NK-92 treated with Interleukin-12 subunit alpha and Interleukin-12 subunit beta, amount 100 ng/mL, for 24 hours (cell line): ENCODE measurements around the gene SNRPD2.

ENCODE experiments used
- DNase-seq: peaks from one replicate; lab custom pipeline; 2025; lab: John Stamatoyannopoulos, UW

The SNRPD2 gene

DNA sequence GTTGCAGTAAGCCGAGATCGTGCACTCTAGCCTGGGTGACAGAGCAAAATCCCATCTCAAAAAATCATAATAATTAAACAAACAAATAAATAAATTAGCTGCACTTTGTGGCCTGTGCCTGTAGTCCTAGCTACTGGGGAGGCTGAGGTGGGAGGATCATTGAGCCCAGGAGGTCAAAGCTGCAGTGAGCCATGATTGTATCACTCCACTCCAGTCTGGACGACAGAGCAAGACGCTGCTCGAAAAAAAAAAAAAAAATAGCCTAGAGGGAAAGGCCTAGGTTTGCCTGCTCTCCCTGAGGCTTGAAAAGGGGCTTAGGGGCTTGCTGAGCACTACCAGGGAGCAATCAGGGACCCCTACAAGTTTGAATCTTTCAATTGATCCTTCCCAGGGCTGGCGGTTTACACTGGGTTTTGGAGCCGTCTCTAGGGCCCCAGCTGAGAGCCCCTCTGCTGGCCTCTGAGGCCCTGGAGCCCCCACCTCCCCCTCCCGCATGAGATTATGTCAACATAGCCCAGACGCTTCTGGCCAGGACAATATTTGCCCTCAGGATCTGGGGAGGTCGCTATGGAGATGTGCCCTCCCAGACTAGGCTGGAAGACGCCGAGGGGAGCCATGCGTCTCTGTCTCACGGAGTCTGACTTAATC lies 34.1 kb downstream of the SNRPD2 start:
- DNase-seq, result no peak

DNA sequence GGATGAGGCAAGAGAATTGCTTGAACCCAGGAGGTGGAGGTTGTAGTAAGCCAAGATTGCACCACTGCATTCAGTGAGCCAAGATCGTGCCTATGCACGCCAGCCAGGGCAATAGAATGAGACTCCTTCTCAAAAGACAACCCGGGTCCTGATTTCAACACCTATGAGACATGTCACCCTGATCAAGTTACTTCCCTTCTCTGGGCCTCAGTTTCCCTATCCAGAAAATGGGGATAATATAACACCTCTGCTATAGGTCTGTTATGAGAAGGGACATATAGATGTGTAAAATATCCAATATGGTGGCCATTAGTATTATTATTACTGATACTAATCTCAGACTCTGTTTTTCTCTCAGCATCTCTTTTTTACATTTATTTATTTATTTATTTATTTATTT lies 36.7 kb downstream of the SNRPD2 start:
- no peak for DNase-seq

DNA sequence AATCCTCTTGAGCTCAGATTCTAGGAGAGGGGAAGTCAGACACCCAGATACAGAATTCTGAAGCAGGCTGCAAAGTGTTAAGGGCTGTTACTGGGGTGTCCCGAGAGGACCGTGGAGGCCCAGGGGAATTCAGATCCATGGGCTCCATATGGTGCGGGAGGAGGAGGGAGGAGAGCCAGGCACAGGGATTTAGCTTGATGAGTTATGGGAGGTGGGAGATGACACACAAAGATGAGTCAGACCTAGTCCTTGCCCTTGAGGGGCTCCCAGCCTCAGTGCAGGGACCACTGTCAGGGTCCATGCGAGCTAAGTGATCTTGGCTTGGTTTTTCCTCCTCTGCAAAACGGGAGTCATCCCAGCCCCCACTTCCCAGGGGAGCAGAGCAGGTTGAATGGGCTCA lies 38.1 kb downstream of the SNRPD2 start:
- DNase-seq, result no peak

DNA sequence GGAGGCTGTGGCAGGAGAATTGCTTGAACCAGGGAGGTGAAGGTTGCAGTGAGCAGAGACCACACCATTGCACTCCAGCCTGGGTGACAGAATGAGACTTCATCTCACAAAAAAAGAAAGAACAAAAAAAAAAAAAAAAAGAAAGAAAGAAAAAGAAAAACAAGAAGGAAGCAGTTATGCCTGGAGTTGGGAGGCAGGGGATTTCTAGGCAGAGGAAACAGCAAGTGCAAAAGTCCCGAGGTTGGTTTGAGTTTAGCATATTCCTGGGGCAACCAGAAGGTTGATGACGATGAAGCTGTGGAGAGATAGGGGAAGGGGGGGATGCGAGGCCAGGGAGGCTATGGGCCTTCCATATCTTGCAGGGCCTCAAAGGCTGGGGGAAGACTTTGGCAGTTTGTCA lies 41.0 kb downstream of the SNRPD2 start:
- no peak for DNase-seq

DNA sequence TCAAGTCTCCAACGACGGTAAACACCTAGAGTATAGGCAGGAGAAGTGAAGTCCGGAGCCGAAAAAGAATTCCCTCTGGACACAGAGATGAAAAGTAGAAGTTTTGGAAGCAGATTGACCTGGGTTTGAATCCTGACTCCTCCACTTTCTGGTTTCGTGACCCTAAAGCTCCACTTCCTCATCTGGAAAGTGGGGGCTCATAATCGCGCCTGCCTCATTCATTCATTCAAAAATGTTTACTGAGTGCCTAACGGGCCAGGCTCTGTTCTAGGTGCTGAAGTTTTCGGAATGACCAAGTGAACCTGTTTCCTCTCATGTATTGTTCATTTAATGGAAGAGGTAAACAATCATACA lies 45.4 kb downstream of the SNRPD2 start:
- DNase-seq, result no peak

DNA sequence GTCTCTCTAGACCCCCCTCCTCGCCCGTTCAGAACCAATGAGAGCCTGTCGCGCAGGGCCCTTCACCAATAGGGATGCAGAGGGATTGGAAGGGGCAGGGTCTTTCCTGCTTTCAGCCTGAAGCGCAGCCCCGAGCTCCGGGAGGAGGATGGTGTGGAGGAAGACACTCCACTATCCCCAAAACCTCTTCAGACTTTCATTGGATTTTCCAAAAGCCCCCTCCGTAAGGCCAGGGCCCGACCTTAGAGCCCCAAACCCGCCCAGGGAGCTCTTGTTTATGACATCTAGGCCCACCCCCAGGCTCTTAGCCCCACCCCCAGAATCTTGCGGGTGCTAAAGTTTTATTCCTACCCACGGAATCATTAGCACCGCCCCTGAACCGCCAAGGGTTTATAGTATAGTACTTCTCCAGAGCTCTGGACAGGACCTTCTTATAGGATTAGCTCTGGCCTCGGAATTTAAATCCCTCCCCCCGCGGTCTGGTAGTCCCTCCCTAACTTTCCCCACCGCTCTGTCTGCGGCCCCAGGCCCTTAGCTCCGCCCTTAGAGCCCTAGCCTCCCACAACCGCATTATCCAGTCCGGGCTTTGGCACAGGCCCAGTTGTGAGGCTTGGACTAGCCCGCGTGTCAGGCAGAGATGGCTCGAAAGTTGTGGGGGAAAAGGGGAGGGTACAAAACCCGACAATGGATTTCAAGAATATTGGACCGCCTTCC lies 46.0 kb downstream of the SNRPD2 start:
- DNase-seq, result peak; percentile 37

DNA sequence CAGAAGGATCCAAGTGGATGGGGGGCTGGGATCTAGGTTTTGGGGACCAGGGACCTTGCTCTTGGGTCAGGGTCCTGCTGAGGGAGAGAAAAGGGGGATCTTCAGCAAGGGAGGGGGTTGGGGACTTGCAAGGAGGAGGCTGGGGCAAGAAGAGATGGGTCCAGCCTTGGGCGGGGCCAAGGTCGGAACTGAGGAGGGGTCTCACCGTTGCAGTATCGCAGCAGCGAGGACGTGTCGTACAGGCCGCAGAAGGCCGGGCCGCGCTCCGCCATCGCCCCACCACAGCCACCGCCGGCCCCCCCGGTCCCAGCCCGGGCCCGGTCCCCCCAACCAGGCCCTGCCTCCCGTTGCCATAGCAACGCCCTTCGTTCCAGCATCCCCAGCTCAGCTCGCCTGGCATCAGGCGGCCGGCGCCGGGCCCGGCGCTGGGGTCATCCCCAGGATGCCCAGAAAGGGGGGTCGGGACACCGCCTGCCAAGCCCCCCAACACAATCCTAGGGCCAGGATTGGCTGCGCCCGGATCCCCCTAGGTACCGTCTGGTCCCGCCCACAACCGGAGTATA lies 46.6 kb downstream of the SNRPD2 start:
- no peak for DNase-seq

DNA sequence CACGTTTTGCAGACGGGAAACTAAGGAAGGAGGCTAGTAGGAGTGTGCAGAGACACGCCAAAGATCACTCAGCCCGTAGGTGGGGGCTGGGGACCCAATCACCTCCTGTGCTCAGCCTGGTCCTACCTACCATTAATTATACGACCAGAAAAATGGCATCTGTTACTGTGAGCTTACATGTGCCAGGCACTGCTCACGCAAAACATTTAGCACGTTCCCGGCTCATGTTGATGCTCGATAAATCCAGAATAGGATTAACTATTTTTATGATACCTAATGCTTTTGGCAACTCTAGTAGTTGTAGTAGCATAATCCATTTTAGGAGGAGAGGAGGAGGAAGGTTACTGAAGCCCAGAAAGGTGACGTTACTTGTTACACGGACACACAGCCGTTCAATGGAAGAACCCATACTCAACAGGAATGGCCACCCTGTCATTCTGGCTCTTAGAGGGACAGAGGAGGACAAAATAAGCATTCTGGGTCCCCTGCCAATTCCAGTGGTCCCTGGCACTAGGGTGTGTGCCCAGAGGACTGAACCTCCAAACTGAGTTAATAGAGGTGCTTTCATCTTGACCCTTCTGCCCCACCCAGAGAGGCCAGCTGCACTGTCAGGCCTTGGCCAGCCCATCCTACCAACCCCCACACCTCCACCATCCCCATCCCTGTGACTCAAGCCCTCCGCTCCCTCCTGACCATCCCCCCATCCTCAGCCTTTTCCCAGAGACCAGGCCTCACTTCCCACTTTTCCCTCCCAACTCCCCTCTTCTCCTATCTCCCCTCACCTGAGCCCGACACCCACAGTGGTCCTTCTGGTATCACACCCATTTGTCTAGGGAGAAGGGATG lies 47.6 kb downstream of the SNRPD2 start:
- no peak for DNase-seq

DNA sequence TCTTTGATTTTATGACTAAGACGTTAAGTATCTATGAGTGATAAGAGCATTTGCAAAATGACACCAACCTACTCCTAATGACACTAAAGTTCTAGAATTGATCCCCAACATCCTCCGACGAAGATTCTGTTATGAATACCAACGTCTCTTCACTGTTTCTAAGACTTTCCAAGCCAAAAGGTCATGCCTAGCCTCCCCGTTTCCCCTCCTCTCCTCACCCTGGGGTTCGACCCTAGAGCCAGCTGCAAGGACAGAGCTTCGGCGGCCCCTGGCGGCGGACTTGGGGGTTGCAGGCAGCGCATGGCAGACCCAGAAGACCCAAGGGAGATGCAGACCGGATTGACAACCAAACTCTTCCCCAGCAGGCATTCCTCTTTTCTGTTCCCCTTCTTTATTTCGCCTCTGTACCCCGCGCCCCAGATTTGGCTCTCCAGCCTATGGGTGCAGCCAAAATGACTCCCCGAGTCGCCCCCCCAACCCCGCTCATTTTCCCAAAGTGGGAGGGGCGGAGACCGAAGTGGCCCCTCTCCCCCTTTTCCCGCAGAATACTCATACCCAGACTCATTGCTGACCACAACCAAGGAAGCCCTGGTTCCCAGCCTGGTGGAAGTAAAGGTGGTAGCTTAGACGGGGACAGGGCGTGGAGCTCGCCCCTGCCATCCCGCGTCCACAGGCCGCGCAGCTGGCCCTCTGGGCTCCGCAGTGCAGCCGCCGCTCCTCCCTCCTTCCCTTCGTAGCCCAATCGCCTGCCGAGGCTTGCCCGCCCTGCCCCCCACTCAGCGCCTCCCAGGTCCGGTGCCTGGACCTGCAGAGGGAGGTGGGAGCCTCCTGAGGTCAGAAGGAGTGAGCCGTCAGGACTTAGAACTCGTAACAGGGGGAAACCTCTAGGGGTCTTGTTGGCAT lies 48.5 kb downstream of the SNRPD2 start:
- peak; percentile 81 for DNase-seq

DNA sequence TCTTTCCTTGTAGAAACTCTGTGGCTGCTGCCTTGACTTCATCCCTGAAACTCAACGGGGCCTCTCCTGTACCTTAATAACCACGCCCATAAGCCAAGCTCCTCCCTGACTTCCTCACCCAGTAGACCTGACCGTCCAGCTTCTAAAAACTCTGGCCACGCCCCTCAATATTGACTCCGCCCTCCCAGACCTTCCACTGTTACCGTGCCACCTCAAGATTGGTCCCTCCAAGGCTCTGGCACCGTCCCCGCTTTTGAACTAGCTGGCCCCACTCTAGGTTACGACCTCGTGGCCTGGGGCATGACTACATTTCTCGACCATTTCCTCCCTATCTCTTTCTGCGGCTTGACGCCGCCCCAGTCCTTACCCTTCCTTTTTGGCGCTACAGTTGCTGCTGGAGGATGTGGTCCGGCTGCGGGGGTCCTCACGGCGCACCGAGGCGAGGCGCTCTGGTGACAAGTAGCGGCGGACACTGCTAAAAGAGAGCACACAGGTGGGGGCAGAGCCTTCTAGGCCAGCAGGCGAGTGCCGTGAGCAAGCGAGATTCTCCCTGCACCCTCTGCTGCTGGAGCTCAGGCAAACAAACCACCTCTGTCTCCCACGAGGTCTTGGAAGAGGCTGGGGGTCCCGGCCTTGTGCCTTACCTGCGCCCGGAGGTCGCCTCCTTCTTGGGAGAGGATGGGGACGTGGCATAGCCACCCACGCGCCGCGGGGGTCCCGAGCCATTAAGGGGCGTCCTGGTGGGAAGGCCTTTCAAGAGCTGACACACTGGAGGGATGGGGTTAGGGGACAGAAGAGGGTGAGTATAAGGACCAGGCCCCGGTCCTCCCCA lies 50.3 kb downstream of the SNRPD2 start:
- peak; percentile 96 for DNase-seq

DNA sequence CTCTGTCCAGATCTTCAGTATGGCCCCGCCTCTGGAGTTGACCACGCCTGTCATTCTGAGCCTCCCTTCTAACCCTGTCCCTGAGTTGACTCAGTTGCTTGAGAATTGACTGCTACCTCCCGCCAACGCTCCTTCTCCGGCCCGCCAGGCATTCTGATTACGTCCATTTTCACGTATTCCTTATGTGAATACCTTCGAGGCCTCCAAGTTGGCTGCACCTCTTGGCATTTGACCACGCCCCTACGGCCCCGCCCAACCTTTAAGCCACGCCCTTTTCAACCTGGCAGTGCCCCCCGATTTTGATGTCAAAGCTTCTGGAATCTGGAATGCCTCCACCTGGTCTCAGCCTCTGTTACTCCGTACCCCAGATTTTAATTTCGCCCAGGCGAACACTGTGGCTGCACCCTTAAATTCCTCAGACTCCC lies 50.9 kb downstream of the SNRPD2 start:
- peak; percentile 79 for DNase-seq

DNA sequence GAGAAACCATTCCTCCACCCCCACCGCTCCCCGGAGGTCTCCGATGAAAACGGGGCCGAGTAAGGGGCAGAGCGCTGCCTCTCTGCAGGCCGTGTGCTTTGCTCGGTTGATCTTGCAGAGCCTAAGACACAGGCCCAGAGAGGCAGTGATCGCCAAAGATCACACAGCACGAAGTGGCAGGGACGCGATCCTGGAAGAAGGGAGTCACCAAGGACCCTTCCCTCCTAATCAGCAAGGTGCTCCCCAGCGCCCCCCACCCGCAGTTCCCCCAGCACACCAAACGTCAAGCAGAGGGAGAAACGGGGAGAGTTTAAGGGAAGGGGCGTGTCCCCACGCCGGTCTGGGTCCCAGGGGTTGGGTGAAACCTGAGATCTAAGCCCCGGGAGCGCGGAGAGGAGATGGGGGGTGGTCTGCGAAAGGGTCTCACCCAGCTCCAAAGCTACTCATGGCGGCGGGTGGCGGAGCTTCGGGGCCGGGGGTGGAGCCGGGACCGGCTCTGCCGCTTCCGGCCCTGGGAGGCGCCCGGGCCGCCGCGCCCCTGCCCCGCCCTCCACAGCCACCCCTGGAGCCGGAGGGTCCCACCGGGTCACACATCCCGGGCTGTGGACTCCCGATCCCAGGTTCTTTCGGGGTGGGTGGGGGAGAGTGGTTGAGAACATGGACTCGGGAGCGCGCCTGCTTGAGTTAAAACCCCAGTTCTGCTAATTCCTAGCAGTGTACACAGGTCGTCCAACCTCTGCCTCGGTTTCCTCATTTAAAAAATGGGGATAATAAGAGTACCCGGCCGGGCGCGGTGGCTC lies 52.6 kb downstream of the SNRPD2 start, which contains the start of gene EML2:
Gene EML2 (minus strand): TSS at position 468 of the 800 bp plus-strand sequence. CDS start 21 bp downstream, at position 447.
- peak; percentile 46 for DNase-seq

DNA sequence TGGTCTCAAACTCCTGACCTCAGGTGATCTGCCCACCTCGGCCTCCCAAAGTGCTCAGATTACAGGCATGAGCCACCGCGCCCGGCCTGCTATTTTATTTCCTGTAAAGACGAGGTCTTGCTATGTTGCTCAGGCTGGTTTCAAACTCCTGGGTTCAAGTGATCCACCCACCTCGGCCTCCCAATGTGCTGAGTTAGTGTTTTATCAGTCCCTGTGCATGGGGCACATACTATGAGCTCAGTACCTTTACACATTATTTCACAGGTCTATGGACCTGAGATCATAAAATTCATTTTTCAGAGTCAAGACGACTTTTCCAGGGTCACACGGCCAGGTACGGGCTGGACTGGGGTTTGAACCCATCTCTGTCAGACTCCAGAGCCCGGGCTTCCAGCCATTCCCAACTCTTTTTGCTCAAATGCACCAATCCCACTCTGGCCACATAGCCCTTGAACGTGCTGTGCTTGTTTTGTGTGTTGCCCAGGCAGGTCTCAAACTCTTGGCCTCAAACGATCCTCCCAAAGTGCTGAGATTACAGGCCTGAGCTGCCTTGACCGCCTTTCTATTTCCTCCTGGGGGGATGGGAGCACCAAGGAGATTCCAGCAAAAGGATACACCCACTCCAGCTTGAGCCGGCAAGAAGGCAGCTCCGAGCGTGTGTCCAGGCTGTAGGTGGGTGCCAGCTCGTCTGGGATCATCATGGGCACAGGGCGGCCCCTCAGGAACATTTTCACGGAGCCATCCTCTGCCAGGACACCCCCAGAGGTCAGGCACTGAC lies 53.7 kb downstream of the SNRPD2 start:
- DNase-seq, result no peak
